KOPT-K1 (cell line): Measurements from ENCODE around the gene SLAMF1.
"Not testable (repeated sequence)": the region's sequence is repeated elsewhere in the genome, so short reads cannot be mapped to it uniquely, and the experiment has no call there.

Source experiments
- H3K27ac ChIP-seq: fragments of 200-600 bp; sonication (generic); 2 replicates; pipeline ENCODE4 v1.5.1; 2016; ENCODE audit warnings: antibody characterized with exemption, mild to moderate bottlenecking, low read depth, low read length; ENCODE audit not compliant: poor library complexity, severe bottlenecking
- H3K36me3 ChIP-seq: fragments of 200-600 bp; sonication (generic); 2 replicates; pipeline ENCODE4 v1.5.1; 2017; ENCODE audit warnings: antibody characterized with exemption, mild to moderate bottlenecking, low read length, moderate library complexity; ENCODE audit not compliant: insufficient read depth
- H3K9me3 ChIP-seq: fragments of 200-600 bp; sonication (generic); 2 replicates; pipeline ENCODE4 v1.5.1; 2017; ENCODE audit warnings: antibody characterized with exemption, low read length, mild to moderate bottlenecking; ENCODE audit not compliant: insufficient read depth, poor library complexity, severe bottlenecking

Gene SLAMF1

DNA sequence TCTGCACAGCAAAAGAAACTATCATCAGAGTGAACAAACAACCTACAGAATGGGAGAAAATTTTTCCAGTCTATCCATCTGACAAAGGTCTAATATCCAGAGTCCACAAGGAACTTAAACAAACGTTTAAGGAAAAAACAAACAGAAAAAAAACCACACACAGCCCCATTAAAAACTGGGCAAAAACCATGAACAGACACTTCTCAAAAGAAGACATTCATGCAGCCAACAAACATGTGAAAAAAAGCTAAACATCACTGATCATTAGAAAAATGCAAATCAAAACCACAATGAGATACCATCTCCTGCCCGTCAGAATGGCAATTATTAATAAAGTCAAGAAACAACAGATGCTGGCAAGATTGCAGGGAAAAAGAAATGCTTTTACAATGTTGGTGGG, 84.1 kb downstream of the SLAMF1 start:
- H3K27ac ChIP-seq = not testable (repeated sequence)
- H3K36me3 ChIP-seq = peaks cover 22% of the 10 kb centered on the region
- peaks cover 20% of the 10 kb centered on the region for H3K9me3 ChIP-seq

GRCh38 chr1:160560806-160561205, 86.0 kb downstream of the SLAMF1 start:
- H3K9me3 ChIP-seq = peaks cover 20% of the 10 kb centered on the region
- peaks cover 22% of the 10 kb centered on the region for H3K36me3 ChIP-seq
- peak overlapping the region; percentile 48 for H3K27ac ChIP-seq

- H3K36me3 ChIP-seq = peaks cover 22% of the 10 kb centered on the region
- peak overlapping the region; percentile 48 for H3K27ac ChIP-seq
- H3K9me3 ChIP-seq = peaks cover 20% of the 10 kb centered on the region
Measured at GRCh38 chr1:160560045-160560705, 86.7 kb downstream of the SLAMF1 start.

GRCh38 chr1:160559437-160559836, 87.4 kb downstream of the SLAMF1 start:
- peaks cover 20% of the 10 kb centered on the region for H3K9me3 ChIP-seq
- peak overlapping the region; percentile 48 for H3K27ac ChIP-seq
- H3K36me3 ChIP-seq = peaks cover 19% of the 10 kb centered on the region

DNA sequence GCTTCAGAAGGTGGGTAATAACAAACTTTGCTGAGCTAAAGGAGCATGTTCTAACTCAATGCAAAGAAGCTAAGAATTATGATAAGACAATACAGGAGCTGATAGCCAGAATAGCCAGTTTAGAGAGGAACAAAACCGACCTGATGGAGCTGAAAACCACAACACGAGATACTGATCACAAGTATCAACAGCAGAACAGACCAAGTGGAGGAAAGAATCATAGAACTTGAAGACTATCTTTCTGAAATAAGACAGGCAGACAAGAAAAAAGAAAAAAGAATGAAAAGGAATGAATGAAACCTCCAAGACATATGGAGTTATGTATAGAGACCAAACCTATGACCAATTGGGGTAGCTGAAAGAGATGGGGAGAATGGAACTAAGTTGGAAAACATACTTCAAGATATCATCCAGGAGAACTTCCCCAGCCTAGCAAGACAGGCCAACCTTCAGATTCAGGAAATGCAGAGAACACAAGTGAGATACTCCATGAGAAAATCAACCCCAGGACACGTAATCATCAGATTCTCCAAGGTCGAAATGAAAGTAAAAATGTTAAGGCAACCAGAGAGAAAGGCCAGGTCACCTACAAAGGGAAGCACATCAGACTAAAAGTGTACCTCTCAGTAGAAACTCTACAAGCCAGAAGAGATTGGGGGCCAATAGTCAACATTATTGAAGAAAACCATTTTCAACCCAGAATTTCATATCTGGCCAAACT, 88.0 kb downstream of the SLAMF1 start:
- H3K27ac ChIP-seq = peak overlapping the region; percentile 48

More for the DNA sequence above, 88.0 kb downstream of the SLAMF1 start:
- Histone ChIP-seq H3K36me3 (peaks cover 14% of the 10 kb centered on the region), H3K9me3 (peaks cover 18% of the 10 kb centered on the region)
